Hepatocyte (in vitro differentiated cells): ENCODE measurements around the gene PRKAR1B. TPM values are rescaled to one million over a fixed set of nuclear protein-coding genes. Genes with fewer than 3 reads are reported as not detected.

Experiments
- DNase-seq: peaks from one replicate; pipeline ENCODE4 v3.0.0-alpha.2; 2016; ENCODE audit warnings: low spot score
- H2AFZ ChIP-seq: fragments of 200-600 bp; sonication (generic); 2 replicates; pipeline ENCODE4 v1.6.0; 2016; ENCODE audit warnings: antibody characterized with exemption, mild to moderate bottlenecking
- H3K27ac ChIP-seq: fragments of 200-600 bp; sonication (generic); 2 replicates; pipeline ENCODE4 v1.5.1; 2016; ENCODE audit warnings: mild to moderate bottlenecking
- H3K27me3 ChIP-seq: fragments of 200-600 bp; sonication (generic); 2 replicates; pipeline ENCODE4 v1.6.1; 2016
- H3K36me3 ChIP-seq: fragments of 200-600 bp; sonication (generic); replicated peaks from 2 replicates; pipeline ENCODE4 v1.5.1; 2016; ENCODE audit warnings: low read depth; ENCODE audit not compliant: insufficient read depth
- H3K4me1 ChIP-seq: fragments of 200-600 bp; sonication (generic); 2 replicates; pipeline ENCODE4 v1.5.1; 2016; ENCODE audit warnings: mild to moderate bottlenecking, moderate library complexity; ENCODE audit not compliant: insufficient read depth
- H3K4me2 ChIP-seq: fragments of 200-600 bp; sonication (generic); 2 replicates; pipeline ENCODE4 v1.6.0; 2016
- H3K4me3 ChIP-seq: fragments of 200-600 bp; sonication (generic); 2 replicates; pipeline ENCODE4 v1.5.1; 2016; ENCODE audit warnings: mild to moderate bottlenecking
- H3K79me2 ChIP-seq: fragments of 200-600 bp; sonication (generic); 2 replicates; pipeline ENCODE4 v1.6.0; 2017; ENCODE audit warnings: mild to moderate bottlenecking
- H3K9me2 ChIP-seq: fragments of 200-600 bp; sonication (generic); replicated peaks from 2 replicates; pipeline ENCODE4 v1.6.0; 2017; ENCODE audit warnings: mild to moderate bottlenecking; ENCODE audit not compliant: insufficient read depth
- H3K9me3 ChIP-seq: fragments of 200-600 bp; sonication (generic); 2 replicates; pipeline ENCODE4 v1.5.1; 2016; ENCODE audit warnings: low read depth, mild to moderate bottlenecking
- H4K20me1 ChIP-seq: fragments of 200-600 bp; sonication (generic); 2 replicates; pipeline ENCODE4 v1.6.0; 2016; ENCODE audit warnings: mild to moderate bottlenecking; ENCODE audit not compliant: insufficient read depth, poor library complexity, severe bottlenecking
- EZH2 ChIP-seq: fragments of 200-600 bp; sonication (generic); IDR thresholded peaks from 2 replicates; pipeline ENCODE4 v1.6.1; 2016; ENCODE audit warnings: antibody characterized with exemption, mild to moderate bottlenecking, borderline replicate concordance
- EZH2phosphoT487 ChIP-seq: fragments of 200-600 bp; sonication (generic); IDR thresholded peaks from one replicate; pipeline ENCODE4 v1.6.1; 2018; ENCODE audit warnings: antibody characterized with exemption, mild to moderate bottlenecking, low read depth, moderate library complexity; ENCODE audit not compliant: unreplicated experiment, severe bottlenecking
- WGBS: methylation state at CpG from one replicate; pipeline ENCODE4 v1.1.6; 2016; ENCODE audit warnings: low lambda C conversion rate; ENCODE audit errors: missing lambda C conversion rate; 5-methylcytosine and 5-hydroxymethylcytosine counted together
- polyA plus RNA-seq: library from polyadenylated mRNA; unstranded; fragments of >200 nt; fragmentation: Nextera tagmentation; extraction: Ambion mirVana; gene quantifications from 2 replicates; pipeline ENCODE4 v1.2.1, GENCODE V29; 2016
- total RNA-seq: library from RNA; depleted of rRNA; stranded (reverse); fragments of >200 nt; gene quantifications from 2 replicates; pipeline ENCODE4 v1.2.3, GENCODE V29; 2014
- TF ChIP-seq, protein P1 (sequence below): fragments of 200-600 bp; sonication (generic); IDR thresholded peaks from 2 replicates; pipeline ENCODE4 v1.5.1; 2016; ENCODE audit warnings: antibody characterized with exemption, mild to moderate bottlenecking; ENCODE audit not compliant: poor library complexity

PRKAR1B gene
- total and polyA plus RNA-seq, 2 experiments from 2014 or later, result 16.6 to 28.7 TPM

GRCh38 chr7:601595-602340, 125.3 kb downstream of the PRKAR1B start:
- TF ChIP-seq EZH2 (no peak), EZH2phosphoT487 (no peak)
- TF ChIP-seq, protein P1, sequence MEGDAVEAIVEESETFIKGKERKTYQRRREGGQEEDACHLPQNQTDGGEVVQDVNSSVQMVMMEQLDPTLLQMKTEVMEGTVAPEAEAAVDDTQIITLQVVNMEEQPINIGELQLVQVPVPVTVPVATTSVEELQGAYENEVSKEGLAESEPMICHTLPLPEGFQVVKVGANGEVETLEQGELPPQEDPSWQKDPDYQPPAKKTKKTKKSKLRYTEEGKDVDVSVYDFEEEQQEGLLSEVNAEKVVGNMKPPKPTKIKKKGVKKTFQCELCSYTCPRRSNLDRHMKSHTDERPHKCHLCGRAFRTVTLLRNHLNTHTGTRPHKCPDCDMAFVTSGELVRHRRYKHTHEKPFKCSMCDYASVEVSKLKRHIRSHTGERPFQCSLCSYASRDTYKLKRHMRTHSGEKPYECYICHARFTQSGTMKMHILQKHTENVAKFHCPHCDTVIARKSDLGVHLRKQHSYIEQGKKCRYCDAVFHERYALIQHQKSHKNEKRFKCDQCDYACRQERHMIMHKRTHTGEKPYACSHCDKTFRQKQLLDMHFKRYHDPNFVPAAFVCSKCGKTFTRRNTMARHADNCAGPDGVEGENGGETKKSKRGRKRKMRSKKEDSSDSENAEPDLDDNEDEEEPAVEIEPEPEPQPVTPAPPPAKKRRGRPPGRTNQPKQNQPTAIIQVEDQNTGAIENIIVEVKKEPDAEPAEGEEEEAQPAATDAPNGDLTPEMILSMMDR, result no peak
- no peak overlapping the region for H3K4me3 ChIP-seq
- H3K9me2 ChIP-seq, result no peaks in the 10 kb centered on the region
- H3K9me3 ChIP-seq, result no peaks in the 10 kb centered on the region
- no peaks in the 10 kb centered on the region for H3K36me3 ChIP-seq
- no peak overlapping the region for H3K27ac ChIP-seq
- no peak for DNase-seq
- H3K4me1 ChIP-seq, result peaks cover 12% of the 10 kb centered on the region
- no peaks in the 10 kb centered on the region for H3K79me2 ChIP-seq
- H2AFZ ChIP-seq, result no peak overlapping the region
- no peaks in the 10 kb centered on the region for H4K20me1 ChIP-seq
- H3K27me3 ChIP-seq, result no peaks in the 10 kb centered on the region
- no peak overlapping the region for H3K4me2 ChIP-seq
- 69% methylated on average over 27 of the region's 39 CpGs for WGBS

GRCh38 chr7:601036-601594, 126.0 kb downstream of the PRKAR1B start:
- H4K20me1 ChIP-seq, result no peaks in the 10 kb centered on the region
- H3K4me2 ChIP-seq, result no peak overlapping the region
- H3K4me1 ChIP-seq, result peaks cover 12% of the 10 kb centered on the region
- no peaks in the 10 kb centered on the region for H3K9me3 ChIP-seq
- H3K36me3 ChIP-seq, result no peaks in the 10 kb centered on the region
- no peaks in the 10 kb centered on the region for H3K79me2 ChIP-seq
- no peak overlapping the region for H2AFZ ChIP-seq
- H3K27me3 ChIP-seq, result no peaks in the 10 kb centered on the region
- H3K9me2 ChIP-seq, result no peaks in the 10 kb centered on the region
- no peak overlapping the region for H3K4me3 ChIP-seq
- 97% methylated on average over 22 of the region's 22 CpGs for WGBS
- no peak overlapping the region for H3K27ac ChIP-seq
- TF ChIP-seq, protein P1, result no peak
- TF ChIP-seq EZH2 (no peak), EZH2phosphoT487 (no peak)
- no peak for DNase-seq

DNA sequence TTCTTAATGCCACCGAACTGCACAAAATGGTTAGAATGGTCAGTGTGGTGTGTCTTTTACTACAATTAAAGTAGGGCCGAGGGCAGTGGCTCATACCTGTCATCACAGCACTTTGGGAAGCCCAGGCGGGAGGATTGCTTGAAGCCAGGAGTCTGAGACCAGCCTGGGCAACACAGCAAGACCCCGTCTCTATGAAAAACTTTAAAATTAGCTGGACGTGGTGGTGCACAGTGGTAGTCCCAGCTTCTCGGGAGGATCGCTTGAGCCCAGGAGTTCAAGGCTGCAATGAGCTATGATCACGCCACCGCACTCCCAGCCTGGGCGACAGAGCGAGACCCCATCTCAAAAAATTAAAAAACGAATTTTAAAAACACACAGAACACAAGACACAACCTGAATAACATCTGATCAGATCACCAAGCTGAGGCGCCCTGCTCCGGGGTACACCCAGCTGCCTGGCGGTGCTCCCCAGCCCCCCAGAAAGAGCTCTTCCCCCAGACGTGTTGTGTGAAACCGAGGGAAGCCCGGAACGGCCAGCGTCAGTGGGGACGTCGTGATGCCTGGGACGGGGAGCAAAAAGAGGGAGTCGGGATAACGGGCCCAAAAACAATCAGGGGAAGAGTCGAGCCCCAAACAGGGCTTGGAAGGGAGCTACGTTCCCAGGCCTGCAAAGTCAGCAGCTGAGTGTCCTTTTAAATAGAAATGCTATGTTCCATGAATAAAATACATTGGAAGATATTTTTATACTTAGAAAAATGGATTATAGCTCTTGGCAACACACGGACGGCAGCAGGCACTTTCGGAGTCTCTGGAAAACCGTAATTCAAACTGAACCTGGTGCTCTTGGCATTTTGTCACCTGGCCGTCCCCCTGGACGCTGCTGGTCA, 126.7 kb downstream of the PRKAR1B start:
- DNase-seq, result no peak
- no peaks in the 10 kb centered on the region for H4K20me1 ChIP-seq

More for the DNA sequence above, 126.7 kb downstream of the PRKAR1B start:
- Histone ChIP-seq H3K4me1 (peaks cover 12% of the 10 kb centered on the region), H3K79me2 (no peaks in the 10 kb centered on the region), H2AFZ (no peak overlapping the region), H3K4me2 (no peak overlapping the region), H3K9me2 (no peaks in the 10 kb centered on the region), H3K4me3 (no peak overlapping the region), H3K27ac (no peak overlapping the region), H3K36me3 (no peaks in the 10 kb centered on the region), H3K27me3 (no peaks in the 10 kb centered on the region), H3K9me3 (no peaks in the 10 kb centered on the region)
- TF ChIP-seq EZH2 (no peak), EZH2phosphoT487 (no peak)
- TF ChIP-seq, protein P1, result no peak
- WGBS, result 96% methylated on average over 33 of the region's 33 CpGs
